Measurements from ENCODE around the gene TSPAN12.
"Not testable (repeated sequence)": the region's sequence is repeated elsewhere in the genome, so short reads cannot be mapped to it uniquely, and the experiment has no call there.

TSPAN12 gene, protein sequence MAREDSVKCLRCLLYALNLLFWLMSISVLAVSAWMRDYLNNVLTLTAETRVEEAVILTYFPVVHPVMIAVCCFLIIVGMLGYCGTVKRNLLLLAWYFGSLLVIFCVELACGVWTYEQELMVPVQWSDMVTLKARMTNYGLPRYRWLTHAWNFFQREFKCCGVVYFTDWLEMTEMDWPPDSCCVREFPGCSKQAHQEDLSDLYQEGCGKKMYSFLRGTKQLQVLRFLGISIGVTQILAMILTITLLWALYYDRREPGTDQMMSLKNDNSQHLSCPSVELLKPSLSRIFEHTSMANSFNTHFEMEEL

DNA sequence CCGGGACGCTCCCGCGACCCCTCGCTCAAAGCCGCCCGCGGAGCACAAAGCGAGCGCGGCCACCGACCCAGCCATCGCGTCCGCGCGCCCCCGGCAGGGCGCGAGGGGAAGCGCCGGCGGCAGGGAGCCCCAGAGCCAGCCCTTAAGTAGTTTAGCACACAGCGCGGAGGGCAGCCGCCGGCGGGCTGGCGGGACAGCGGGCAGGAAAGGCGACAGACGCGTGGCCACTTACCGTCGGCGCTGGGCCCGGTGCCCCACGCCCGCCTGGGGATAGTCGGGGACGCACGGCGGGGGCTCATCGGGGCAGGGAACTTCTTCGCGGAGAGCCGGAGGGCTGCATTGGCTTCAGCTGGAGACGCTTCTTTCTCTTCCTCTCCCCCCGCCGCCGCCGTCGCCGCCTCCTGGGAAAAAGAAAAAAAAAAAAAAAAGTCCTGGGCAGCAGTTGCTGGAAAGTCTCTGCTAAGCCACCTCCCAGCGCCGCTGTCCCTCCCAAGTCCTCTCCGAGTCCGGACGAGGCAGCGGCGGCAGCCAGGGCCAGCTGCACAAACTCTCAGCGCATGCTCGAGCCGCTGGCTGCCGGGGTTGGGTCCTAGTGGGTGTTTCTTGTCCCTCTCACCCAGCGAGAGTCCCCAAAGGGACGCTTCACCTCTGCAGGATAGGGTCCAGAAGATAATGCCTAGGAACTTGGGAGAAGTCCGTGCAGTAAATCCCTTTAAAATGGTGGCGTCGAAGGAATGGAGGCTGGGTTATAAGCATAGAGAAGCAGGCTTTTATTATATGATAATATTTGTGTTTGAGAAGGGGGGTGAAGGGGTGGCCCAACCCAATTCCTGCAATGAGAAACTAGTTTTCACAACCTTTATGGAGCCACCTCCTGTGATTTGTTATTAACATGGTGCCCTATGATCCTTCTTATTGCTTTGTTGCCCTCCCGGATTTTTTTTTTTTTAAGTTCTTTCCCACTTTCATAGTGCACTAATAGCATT lies at the start of gene TSPAN12:
TSS of gene TSPAN12 (minus strand) at position 557 of the 986 bp plus-strand sequence. CDS start 1,381 bp downstream, outside the sequence.
- Histone ChIP-seq H3K27me3 (ENCODE audit: insufficient read depth, low read length) (no peaks in the 10 kb centered on the region), H3K4me1 (ENCODE audit: insufficient read depth, low read length) (peaks cover 14% of the 10 kb centered on the region), H3K36me3 (ENCODE audit: insufficient read depth, low read length) (no peaks in the 10 kb centered on the region), H3K4me3 (ENCODE audit: low read length) (peak within 1 kb of the TSS; percentile 72), H2AFZ (ENCODE audit: low read depth, low read length) (peak within 1 kb of the TSS; percentile 97), H3K9me3 (ENCODE audit: low read length) (no peaks in the 10 kb centered on the region)

DNA sequence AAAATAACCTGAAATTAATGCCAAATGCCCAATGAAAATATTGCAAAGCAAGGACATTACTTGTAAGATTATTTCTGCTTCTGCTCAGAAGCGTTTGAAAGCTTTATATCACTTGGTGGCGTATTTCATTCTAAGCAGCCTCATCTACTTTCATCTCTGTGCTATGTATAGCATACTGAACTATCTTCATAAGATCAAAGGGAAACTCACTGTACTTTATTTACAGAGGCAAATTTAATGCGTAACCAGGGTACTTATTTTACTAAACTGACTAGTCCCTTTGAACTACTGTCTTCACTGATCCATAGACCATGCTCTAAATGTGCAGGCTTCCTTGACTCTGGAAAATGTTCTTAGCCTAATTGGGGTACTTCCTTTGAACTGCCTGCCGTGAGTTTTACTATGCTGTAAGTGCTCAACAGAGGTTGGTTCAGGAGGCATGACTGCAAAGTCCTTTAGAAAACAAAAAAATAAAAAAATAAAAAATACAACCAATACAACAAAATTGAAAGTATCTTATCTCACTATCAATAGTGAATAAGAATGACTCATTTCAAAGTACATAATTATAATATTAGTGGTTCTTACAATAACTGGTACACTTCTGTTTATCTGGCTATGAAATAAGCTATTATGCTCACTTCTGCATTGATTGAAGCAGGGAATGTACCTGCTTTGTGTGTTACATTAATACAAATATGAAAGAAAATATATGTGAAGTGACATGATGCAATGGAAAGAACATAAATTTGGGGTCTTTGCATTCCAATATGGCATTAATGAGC lies 41.0 kb upstream of the TSPAN12 start:
- H3K9me3 ChIP-seq (ENCODE audit: low read length): peaks cover 7% of the 10 kb centered on the region
- H3K4me1 ChIP-seq (ENCODE audit: insufficient read depth, low read length): no peaks in the 10 kb centered on the region
- no peak overlapping the region for H3K4me3 ChIP-seq (ENCODE audit: low read length)
- no peaks in the 10 kb centered on the region for H3K36me3 ChIP-seq (ENCODE audit: insufficient read depth, low read length)
- H2AFZ ChIP-seq (ENCODE audit: low read depth, low read length): no peak overlapping the region
- H3K27me3 ChIP-seq (ENCODE audit: insufficient read depth, low read length): no peaks in the 10 kb centered on the region

DNA sequence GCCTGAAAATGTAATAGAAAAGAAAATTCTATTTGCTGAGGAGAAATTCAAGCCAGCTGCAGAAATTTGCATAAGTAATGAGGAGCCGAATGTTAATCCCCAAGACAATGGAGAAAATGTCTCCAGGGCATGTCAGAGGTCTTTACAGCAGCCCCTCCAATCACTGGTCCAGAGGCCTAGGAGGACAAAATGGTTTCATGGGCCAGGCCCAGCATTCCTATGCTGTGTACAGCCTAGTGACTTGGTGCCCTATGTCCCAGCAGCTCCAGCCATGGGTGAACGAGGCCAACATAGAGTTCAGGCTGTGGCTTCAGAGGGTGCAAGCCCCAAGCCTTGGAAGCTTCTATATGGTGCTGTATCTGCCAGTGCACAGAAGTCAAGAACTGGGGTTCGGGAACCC lies 37.3 kb upstream of the TSPAN12 start:
- H3K4me3 ChIP-seq (ENCODE audit: low read length); H3K9me3 ChIP-seq (ENCODE audit: low read length); H3K27me3 ChIP-seq (ENCODE audit: insufficient read depth, low read length); H2AFZ ChIP-seq (ENCODE audit: low read depth, low read length); H3K36me3 ChIP-seq (ENCODE audit: insufficient read depth, low read length); H3K4me1 ChIP-seq (ENCODE audit: insufficient read depth, low read length): not testable (repeated sequence)

DNA sequence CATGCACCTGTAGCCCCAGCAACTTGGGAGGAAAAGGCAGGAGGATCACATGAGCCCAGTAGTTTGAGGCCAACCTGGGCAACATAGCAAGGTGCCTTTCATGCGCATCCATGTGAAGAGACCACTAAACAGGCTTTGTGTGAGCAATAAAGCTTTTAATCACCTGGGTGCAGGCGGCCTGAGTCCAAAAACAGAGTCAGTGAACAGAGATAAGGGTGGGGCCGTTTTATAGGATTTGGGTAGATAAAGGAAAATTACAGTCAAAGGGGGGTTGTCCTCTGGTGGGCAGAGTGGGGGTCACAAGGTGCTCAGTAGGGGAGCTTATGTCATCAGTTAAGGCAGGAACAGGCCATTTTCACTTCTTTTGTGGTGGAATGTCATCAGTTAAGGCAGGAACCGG lies 27.7 kb upstream of the TSPAN12 start:
- H2AFZ ChIP-seq (ENCODE audit: low read depth, low read length); H3K4me1 ChIP-seq (ENCODE audit: insufficient read depth, low read length); H3K36me3 ChIP-seq (ENCODE audit: insufficient read depth, low read length); H3K9me3 ChIP-seq (ENCODE audit: low read length); H3K27me3 ChIP-seq (ENCODE audit: insufficient read depth, low read length); H3K4me3 ChIP-seq (ENCODE audit: low read length): not testable (repeated sequence)

DNA sequence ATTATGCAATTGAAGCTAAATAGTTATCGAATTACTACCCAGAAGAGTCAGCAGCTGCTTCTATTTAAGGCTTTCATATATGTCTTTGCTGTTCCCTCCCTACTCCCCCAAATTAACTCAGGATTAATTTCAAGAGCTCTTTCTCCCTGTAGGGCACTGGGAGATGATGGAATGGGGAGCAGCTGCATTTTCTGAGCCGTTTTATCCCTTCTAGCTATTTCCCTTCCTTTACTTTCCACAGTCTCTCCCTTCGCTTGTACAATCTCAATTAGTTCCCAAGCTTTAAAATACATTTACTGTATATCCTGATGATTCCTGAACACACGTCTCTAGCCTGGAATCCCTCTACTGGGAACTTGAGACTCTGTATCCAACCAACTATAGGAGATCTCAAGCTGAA lies 19.8 kb upstream of the TSPAN12 start:
- no peaks in the 10 kb centered on the region for H3K27me3 ChIP-seq (ENCODE audit: insufficient read depth, low read length)
- H3K4me1 ChIP-seq (ENCODE audit: insufficient read depth, low read length): peaks cover 17% of the 10 kb centered on the region
- H3K9me3 ChIP-seq (ENCODE audit: low read length): no peaks in the 10 kb centered on the region
- no peak overlapping the region for H2AFZ ChIP-seq (ENCODE audit: low read depth, low read length)
- H3K4me3 ChIP-seq (ENCODE audit: low read length): no peak overlapping the region
- no peaks in the 10 kb centered on the region for H3K36me3 ChIP-seq (ENCODE audit: insufficient read depth, low read length)

DNA sequence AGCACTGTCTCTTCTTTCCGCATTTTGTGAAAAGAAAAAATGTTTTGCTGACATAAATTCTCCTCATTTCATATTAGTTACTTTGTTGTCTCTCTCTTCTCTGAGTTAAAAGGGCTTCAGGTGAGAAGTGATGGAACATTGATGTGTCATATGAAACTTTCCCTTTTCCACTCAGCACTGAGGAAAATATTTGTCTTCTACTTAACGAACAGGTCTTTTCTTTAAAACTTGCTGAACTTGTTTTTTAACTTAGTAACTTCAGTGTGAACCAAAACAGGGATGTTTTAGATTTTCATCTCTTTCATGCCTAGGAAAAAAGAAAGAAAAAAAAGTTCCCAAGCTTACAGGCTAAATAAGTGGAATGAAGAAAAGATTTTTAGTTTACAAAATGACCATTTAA lies 19.0 kb upstream of the TSPAN12 start:
- H3K4me1 ChIP-seq (ENCODE audit: insufficient read depth, low read length): peaks cover 19% of the 10 kb centered on the region
- H3K27me3 ChIP-seq (ENCODE audit: insufficient read depth, low read length): no peaks in the 10 kb centered on the region
- no peak overlapping the region for H2AFZ ChIP-seq (ENCODE audit: low read depth, low read length)
- H3K36me3 ChIP-seq (ENCODE audit: insufficient read depth, low read length): no peaks in the 10 kb centered on the region
- no peak overlapping the region for H3K4me3 ChIP-seq (ENCODE audit: low read length)
- H3K9me3 ChIP-seq (ENCODE audit: low read length): no peaks in the 10 kb centered on the region

DNA sequence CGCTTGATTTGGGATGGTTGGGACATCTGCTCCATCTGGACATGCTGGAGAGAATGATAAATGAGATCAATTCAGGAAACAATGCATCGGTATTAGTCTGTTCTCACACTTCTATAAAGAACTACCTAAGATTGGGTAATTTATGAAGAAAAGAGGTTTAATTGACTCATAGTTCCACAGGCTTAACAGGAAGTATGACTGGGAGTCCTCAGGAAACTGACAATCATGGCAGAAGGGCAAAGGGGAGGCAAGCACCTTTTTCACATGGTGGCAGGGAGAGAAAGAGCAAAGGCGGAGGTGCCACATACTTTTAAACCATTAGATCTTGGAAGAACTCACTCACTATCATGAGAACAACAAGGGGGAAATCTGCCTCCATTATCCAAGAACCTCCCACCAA lies 16.8 kb upstream of the TSPAN12 start:
- no peaks in the 10 kb centered on the region for H3K36me3 ChIP-seq (ENCODE audit: insufficient read depth, low read length)
- H2AFZ ChIP-seq (ENCODE audit: low read depth, low read length): no peak overlapping the region
- H3K27me3 ChIP-seq (ENCODE audit: insufficient read depth, low read length): no peaks in the 10 kb centered on the region
- no peaks in the 10 kb centered on the region for H3K9me3 ChIP-seq (ENCODE audit: low read length)
- H3K4me3 ChIP-seq (ENCODE audit: low read length): no peak overlapping the region
- H3K4me1 ChIP-seq (ENCODE audit: insufficient read depth, low read length): peaks cover 24% of the 10 kb centered on the region

DNA sequence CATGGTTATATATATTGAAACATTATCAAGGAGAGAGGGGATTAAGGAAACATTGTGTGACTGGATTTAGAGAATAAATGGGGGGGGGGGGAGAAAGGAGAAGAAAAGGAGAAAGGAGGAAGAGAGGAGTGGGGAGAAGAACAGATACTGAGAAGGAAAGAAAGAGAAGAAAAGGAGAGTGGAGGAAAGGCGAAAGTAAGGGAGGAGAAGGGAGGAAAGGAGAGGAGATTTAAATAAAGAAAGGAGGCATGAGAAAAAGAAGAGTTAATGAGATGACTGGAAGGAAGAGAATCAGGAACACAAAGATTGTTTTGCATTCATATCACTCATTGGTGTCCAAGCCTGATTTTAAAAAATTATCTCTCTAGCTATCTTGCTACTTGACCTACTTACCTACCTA lies 16.1 kb upstream of the TSPAN12 start:
- Histone ChIP-seq H2AFZ (ENCODE audit: low read depth, low read length) (peak overlapping the region; percentile 35), H3K4me1 (ENCODE audit: insufficient read depth, low read length) (peaks cover 24% of the 10 kb centered on the region), H3K9me3 (ENCODE audit: low read length) (no peaks in the 10 kb centered on the region), H3K36me3 (ENCODE audit: insufficient read depth, low read length) (no peaks in the 10 kb centered on the region), H3K27me3 (ENCODE audit: insufficient read depth, low read length) (no peaks in the 10 kb centered on the region), H3K4me3 (ENCODE audit: low read length) (no peak overlapping the region)

DNA sequence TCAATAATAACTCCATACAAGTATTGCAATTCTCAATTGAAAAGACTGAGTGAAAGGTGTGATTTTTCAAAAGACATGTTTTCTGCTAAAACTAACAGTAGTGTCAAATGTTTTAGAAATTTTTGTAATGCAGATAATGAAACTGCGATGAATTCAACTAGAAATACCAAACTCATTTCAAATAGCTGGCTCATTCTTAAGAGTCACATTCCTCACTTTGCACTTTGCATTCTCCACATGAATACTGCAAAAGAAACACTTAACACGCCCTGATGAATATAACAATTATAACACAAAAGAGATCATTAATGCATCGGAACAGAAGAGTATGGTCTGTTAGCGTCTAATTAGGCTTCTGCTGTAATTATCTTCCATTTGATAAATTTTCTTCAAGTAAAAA lies 15.5 kb upstream of the TSPAN12 start:
- no peaks in the 10 kb centered on the region for H3K36me3 ChIP-seq (ENCODE audit: insufficient read depth, low read length)
- H3K27me3 ChIP-seq (ENCODE audit: insufficient read depth, low read length): no peaks in the 10 kb centered on the region
- peak overlapping the region; percentile 35 for H2AFZ ChIP-seq (ENCODE audit: low read depth, low read length)

DNA sequence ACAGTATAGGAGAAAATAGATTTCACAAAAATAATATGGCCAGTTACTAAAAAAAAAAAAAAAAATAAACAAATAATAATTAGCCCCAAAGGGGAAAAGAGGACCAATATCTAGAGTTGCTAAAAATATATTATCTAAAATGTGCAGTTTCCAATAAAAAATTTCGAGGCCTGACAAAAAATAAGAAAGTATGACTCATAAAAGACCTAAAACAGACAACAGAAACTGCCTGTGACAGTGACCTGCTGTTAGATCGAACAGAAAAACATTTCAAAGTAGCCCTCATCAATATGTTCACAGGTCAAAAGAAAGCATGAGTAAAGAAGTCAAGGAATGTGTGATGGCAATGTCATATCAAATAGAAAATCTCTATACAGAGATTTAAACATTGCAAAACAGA lies 11.8 kb upstream of the TSPAN12 start:
- H3K36me3 ChIP-seq (ENCODE audit: insufficient read depth, low read length): no peaks in the 10 kb centered on the region
- no peak overlapping the region for H3K4me3 ChIP-seq (ENCODE audit: low read length)
- H2AFZ ChIP-seq (ENCODE audit: low read depth, low read length): peak overlapping the region; percentile 23
- H3K4me1 ChIP-seq (ENCODE audit: insufficient read depth, low read length): peaks cover 30% of the 10 kb centered on the region
- no peaks in the 10 kb centered on the region for H3K9me3 ChIP-seq (ENCODE audit: low read length)
- H3K27me3 ChIP-seq (ENCODE audit: insufficient read depth, low read length): no peaks in the 10 kb centered on the region

More for the DNA sequence above, 15.5 kb upstream of the TSPAN12 start:
- H3K4me3 ChIP-seq (ENCODE audit: low read length): no peak overlapping the region
- peaks cover 24% of the 10 kb centered on the region for H3K4me1 ChIP-seq (ENCODE audit: insufficient read depth, low read length)
- H3K9me3 ChIP-seq (ENCODE audit: low read length): no peaks in the 10 kb centered on the region

DNA sequence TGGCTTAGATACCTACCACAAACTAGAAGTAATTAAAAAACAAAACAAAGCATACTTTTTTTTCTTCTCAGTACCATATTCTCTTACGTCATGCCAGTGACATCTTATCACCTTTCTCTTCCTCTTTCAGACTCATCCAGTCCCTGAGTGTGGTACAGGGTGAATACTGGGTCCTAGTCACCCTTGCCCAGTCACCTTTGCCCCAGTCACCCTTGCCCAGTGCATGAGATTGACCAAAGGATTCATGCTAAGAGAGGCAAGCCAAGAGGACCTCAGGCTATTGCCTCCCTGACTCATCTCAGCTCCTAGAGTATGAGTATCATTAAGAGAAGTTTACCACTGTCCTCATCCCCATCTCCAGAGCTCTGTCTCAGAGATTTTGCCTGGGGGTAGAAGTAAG lies 10.0 kb upstream of the TSPAN12 start:
- Histone ChIP-seq H3K36me3 (ENCODE audit: insufficient read depth, low read length) (no peaks in the 10 kb centered on the region), H2AFZ (ENCODE audit: low read depth, low read length) (no peak overlapping the region), H3K9me3 (ENCODE audit: low read length) (no peaks in the 10 kb centered on the region), H3K27me3 (ENCODE audit: insufficient read depth, low read length) (no peaks in the 10 kb centered on the region), H3K4me3 (ENCODE audit: low read length) (no peak overlapping the region), H3K4me1 (ENCODE audit: insufficient read depth, low read length) (peaks cover 21% of the 10 kb centered on the region)

DNA sequence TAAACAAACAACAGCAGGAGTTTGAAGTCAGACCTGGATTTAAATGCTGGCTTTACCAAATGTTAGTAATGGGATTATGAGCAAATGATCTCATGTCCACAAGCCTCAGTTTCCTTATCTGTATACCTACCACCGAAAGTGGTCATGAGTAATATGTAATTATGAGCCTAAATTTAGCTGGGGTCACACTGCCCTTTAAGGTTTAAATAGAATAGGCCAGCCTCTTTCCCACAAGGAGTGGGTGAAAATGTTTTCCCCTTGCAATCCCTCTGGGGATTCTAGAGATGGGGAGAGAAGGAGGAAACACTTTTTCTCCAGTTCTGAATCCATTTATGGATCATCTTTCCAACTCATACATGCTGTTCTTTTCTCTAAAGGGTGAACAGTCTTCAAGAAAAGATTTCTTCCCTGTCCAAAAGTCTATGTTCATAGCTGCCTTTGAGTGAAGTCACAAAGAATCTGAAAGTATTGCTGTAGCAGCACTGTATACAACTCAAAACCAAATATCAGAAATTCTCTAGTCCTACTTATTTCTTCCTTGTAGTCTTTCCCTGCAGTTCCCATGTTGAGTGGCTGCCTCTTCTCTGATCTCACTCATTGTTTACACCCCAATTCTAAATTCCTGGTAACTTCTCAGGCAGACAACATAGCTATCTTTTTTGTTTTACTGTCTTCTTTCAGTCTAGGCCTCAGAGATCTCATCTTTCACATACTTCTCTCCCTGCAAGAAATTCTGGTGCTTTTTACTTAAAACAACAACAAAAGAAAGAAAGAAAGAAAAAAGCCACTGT lies 7.4 kb upstream of the TSPAN12 start:
- H3K9me3 ChIP-seq (ENCODE audit: low read length): no peaks in the 10 kb centered on the region

More for the DNA sequence above, 7.4 kb upstream of the TSPAN12 start:
- H3K27me3 ChIP-seq (ENCODE audit: insufficient read depth, low read length): no peaks in the 10 kb centered on the region
- no peaks in the 10 kb centered on the region for H3K36me3 ChIP-seq (ENCODE audit: insufficient read depth, low read length)
- H3K4me1 ChIP-seq (ENCODE audit: insufficient read depth, low read length): peaks cover 13% of the 10 kb centered on the region
- H3K4me3 ChIP-seq (ENCODE audit: low read length): no peak overlapping the region
- peak overlapping the region; percentile 37 for H2AFZ ChIP-seq (ENCODE audit: low read depth, low read length)
